ENCODE data around the gene CYS1.
"Not testable (repeated sequence)": the region's sequence is repeated elsewhere in the genome, so short reads cannot be mapped to it uniquely, and the experiment has no call there.

The CYS1 gene

GRCh38 chr2:10011606-10012325 is 68.4 kb downstream of the CYS1 start:
- not testable (repeated sequence) for DNase-seq

DNA sequence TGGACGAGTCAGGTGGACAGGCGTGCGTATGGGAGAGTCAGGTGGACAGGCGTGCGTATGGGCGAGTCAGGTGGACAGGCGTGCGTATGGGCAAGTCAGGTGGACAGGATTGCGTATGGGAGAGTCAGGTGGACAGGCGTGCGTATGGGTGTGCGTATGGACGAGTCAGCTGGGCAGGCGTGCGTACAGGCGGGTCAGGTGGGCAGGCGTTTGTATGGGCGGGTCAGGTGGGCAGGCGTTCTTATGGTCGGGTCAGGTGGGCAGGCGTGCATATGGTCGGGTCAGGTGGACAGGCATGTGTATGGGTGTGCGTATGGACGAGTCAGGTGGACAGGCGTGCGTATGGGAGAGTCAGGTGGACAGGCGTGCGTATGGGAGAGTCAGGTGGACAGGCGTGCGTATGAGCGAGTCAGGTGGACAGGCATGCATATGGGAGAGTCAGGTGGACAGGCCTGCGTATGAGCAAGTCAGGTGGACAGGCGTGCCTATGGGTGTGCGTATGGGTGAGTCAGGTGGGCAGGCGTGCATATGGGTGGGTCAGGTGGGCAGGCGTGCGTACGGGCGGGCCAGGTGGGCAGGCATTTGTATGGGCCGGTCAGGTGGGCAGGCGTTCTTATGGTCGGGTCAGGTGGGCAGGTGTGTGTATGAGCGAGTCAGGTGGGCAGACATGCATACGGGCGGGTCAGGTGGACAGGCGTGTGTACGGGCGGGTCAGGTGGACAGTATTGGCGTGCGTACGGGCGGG is 69.2 kb downstream of the CYS1 start:
- DNase-seq: not testable (repeated sequence)

DNA sequence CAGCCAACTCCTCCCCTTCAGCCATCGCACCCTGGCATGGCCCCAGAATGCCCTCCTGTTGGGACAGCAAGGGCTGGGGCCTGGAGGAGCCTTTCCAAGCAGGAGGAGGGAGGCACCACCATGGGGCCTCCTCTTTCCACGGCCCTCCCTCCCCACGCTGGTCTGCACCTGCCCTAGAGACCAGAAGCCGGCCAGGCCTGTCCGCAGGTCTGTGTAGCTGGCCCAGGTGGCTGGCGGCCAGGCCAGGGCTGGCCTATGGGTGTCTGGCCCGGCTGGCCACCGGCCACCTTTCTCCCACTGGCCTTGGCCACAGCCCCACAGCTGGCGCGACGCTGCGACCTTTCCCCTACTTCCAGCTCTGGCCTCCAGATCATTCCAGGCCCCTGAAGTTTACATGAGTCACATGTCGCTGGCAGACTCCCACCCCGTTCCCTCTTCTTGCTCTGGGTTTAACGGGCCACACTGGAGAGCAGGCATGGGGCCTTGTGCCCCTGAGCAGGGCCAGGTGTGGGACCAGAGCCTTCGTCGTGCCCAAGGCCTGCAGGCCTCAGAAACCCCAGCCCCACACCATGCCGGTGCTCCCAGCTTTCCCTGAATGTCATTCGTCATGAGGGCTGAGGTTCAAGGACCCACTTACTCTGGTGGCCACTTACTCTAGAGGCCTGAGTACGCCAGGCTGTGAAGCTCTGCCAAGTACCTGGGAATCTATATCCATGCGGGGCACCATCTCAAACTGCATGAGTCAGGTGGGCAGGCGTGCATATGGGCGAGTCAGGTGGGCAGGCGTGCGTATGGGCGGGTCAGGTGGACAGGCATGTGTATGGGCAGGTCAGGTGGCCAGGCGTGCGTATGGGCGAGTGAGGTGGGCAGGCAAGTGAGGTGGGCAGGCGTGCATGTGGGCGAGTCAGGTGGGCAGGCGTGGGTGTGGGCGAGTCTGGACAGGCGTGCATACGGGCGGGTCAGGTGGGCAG is 70.1 kb downstream of the CYS1 start:
- peak; percentile 13 to 17 for DNase-seq

DNA sequence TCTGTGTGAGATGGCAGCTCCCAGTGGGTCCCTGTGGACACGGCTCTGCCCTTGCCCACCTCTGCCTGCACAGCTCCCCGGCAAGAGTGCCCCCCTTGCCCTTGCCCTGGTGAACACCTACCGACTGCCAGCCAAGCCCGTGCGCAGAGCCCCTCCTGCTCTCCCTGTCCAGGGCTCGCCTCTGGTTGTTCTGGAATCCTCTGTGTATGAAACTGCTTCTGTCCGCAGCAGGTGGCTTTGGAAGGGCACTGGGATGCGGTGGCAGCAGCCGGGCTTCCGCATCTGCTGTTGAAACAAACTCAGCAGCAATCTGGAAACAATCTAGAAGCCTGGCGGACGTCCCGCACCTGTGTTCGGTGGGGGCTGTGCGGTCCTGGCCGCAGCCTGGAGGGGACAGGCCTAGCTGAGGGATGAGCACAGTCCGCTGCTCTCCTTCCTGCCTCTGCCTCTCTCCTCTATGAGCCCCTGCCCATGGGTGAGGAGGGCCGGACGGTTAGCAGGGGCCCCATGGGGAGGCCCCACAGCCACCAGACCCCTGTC is 70.9 kb downstream of the CYS1 start:
- DNase-seq: no peak

GRCh38 chr2:10008809-10009176 is 71.4 kb downstream of the CYS1 start:
- no peak for DNase-seq

- DNase-seq: no peak
Observed at GRCh38 chr2:10007921-10008808, 72.0 kb downstream of the CYS1 start.

GRCh38 chr2:10007435-10007834 is 72.8 kb downstream of the CYS1 start:
- DNase-seq: no peak
